Measurements from ENCODE around the gene NOTUM. TPM values are rescaled to one million over a fixed set of nuclear protein-coding genes. Genes with fewer than 3 reads are reported as not detected.

Gene NOTUM
- total RNA-seq, 1 experiment from 2014 or later, result 1.4 TPM

GRCh38 chr17:82000803-82001570, 40.0 kb upstream of the NOTUM start:
- no peak overlapping the region for H3K27ac ChIP-seq
- H3K36me3 ChIP-seq, result peaks cover 10% of the 10 kb centered on the region
- peaks cover 37% of the 10 kb centered on the region for H3K4me1 ChIP-seq (replicated peaks)
- no peak for DNase-seq (ENCODE audit: low read depth in 1 of 2, low spot score in 2 of 2)
- H3K4me3 ChIP-seq, result no peak overlapping the region
- no peaks in the 10 kb centered on the region for H3K9me3 ChIP-seq (replicated peaks)
- no peaks in the 10 kb centered on the region; the same call in 1 of the 2 replicates for H3K27me3 ChIP-seq (replicated peaks)

DNA sequence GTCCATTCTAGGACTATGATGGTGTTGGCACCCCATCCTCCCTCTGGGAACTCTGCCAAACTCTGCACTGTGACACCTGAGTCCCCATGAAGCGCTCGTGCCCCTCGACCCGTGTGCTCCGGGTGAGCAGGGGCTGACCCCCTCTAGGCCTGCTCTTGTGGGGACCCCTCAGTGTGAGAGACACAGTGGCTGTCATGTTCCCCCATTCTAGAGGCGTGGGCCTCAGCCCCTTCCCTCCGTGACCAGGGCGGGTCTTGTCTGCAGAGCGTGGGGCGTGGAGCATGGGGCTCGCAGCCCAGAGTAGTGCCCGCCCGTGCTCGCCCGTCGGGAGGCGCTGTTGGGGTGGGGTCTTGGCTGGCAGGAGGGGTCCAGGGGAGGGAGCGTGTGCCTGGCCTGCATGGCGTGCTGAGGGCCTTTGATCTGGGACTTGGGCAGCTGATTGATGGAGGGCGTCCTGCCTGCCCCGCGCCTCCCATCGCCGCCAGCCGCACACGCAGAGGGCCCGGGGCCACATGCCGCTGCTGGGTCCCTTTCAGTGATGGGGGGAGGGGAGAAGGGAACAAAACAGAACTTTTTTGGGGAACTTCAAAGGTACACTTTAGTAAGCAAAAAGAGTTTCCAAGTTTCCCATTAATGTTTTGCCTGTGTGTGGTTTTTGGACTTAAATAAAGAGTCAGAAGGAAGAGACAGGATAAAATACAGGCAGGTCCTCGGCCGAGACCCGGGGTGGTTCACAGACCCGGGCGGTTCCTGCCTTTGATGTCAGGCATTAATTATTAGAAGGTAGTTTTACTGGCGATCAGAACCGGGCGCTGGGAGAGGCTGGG, 39.2 kb upstream of the NOTUM start:
- DNase-seq (ENCODE audit: low read depth in 1 of 2, low spot score in 2 of 2), result no peak
- no peak overlapping the region for H3K27ac ChIP-seq
- peaks cover 17% of the 10 kb centered on the region for H3K36me3 ChIP-seq
- H3K27me3 ChIP-seq (replicated peaks), result no peaks in the 10 kb centered on the region; the same call in 1 of the 2 replicates
- no peak overlapping the region for H3K4me3 ChIP-seq
- H3K9me3 ChIP-seq (replicated peaks), result no peaks in the 10 kb centered on the region
- H3K4me1 ChIP-seq (replicated peaks), result peaks cover 34% of the 10 kb centered on the region

DNA sequence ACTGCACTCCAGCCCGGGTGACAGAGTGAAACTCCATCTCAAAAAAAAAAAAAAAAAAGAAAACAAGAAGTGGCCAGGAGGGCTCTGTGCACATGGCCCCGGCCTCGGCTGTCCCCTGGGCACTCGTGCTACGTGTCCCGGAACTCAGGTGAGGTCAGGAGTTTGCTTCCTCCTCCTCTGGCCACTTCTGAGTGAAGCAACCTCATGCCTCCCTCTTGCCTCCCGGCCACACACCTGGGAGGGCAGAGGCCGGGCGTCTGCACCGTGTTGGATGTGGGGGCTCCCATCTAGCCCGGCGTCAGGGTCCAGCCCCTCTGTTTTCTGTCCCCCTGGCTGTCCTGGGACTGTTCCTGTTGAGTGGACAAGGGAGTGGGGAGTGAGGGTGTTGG, 38.6 kb upstream of the NOTUM start:
- no peak overlapping the region for H3K27ac ChIP-seq
- no peaks in the 10 kb centered on the region for H3K9me3 ChIP-seq (replicated peaks)
- peaks cover 34% of the 10 kb centered on the region for H3K4me1 ChIP-seq (replicated peaks)
- DNase-seq (ENCODE audit: low read depth in 1 of 2, low spot score in 2 of 2), result no peak
- H3K4me3 ChIP-seq, result no peak overlapping the region
- no peaks in the 10 kb centered on the region; the same call in 1 of the 2 replicates for H3K27me3 ChIP-seq (replicated peaks)
- H3K36me3 ChIP-seq, result peaks cover 17% of the 10 kb centered on the region

DNA sequence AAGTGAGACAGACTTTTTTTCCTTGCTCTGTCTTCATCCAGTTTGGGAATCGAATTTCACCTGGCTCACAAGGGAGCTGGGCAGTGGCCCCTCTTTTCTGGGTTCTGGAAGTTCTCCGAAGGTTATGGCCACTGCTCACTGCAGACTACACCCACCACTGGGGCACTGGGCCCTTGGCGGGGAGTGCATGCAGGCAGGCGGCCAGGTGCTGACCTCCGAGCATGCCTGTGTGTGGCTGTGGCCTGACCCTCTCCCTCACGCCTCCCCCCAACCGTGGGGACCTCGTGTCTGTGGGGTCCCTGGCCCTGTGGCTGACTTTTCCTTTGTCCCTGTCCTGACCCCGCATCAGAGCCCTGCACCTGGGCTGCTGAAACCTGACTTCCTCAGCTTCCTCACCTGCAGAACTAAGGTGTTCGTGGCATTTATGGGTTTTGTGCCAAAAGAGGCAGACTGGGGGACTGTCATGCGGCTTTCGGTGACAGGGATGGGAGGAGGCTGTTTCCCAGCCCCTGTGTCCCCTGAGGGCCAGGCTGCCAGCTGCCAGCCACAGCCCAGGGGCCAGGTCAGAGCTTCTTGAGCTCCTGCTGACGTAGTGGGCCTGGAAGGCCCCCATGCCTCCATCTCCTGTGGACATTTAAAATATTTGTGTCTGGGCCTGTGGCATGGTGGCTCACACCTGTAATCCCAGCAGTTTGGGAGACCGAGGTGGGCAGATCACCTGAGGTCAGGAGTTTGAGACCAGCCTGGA, 37.9 kb upstream of the NOTUM start:
- no peak for DNase-seq (ENCODE audit: low read depth in 1 of 2, low spot score in 2 of 2)
- H3K4me3 ChIP-seq, result no peak overlapping the region
- H3K27me3 ChIP-seq (replicated peaks), result no peaks in the 10 kb centered on the region; the same call in 1 of the 2 replicates
- no peaks in the 10 kb centered on the region for H3K9me3 ChIP-seq (replicated peaks)
- H3K4me1 ChIP-seq (replicated peaks), result peaks cover 32% of the 10 kb centered on the region
- no peak overlapping the region for H3K27ac ChIP-seq
- H3K36me3 ChIP-seq, result peaks cover 17% of the 10 kb centered on the region

GRCh38 chr17:81998212-81998611, 37.2 kb upstream of the NOTUM start:
- DNase-seq (ENCODE audit: low read depth in 1 of 2, low spot score in 2 of 2), result no peak
- Histone ChIP-seq H3K4me3 (no peak overlapping the region), H3K27me3 (replicated peaks) (no peaks in the 10 kb centered on the region; the same call in 1 of the 2 replicates), H3K4me1 (replicated peaks) (peaks cover 27% of the 10 kb centered on the region), H3K9me3 (replicated peaks) (no peaks in the 10 kb centered on the region), H3K27ac (no peak overlapping the region), H3K36me3 (peaks cover 23% of the 10 kb centered on the region)

DNA sequence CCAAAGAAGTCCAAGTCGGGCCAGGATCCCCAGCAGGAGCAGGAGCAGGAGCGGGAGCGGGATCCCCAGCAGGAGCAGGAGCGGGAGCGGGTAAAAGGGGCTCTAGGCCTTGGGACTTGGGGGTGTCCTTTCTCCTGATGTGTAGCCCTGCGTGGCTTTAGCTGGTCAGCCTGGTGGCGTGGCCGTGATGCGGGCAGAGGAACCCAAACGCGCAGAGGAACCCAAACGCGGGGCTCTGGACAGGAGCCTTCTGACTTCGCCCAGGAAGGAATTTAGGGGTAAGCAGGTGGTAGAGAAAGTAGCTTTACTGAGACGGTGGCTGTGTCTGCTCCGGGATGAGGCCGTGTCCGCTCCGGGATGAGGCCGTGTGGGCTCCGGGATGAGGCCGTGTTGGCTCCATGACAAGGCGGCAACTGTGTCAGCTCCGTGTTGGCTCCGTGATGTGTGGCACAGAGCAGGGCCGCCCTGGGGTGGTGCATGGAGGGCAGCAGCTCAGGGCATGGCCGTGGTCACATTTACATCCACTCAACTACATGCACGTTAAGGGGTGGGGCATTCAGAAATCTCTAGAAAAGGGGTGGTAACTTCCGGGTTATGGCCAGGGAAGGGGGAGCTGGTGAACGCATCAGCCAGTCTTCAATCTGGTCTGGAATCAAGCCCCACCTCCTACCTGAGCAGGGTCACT, 35.9 kb upstream of the NOTUM start:
- no peaks in the 10 kb centered on the region; the same call in 1 of the 2 replicates for H3K27me3 ChIP-seq (replicated peaks)
- H3K27ac ChIP-seq, result no peak overlapping the region
- H3K4me1 ChIP-seq (replicated peaks), result peaks cover 17% of the 10 kb centered on the region
- no peak overlapping the region for H3K4me3 ChIP-seq
- no peak for DNase-seq (ENCODE audit: low read depth in 1 of 2, low spot score in 2 of 2)
- no peaks in the 10 kb centered on the region for H3K9me3 ChIP-seq (replicated peaks)
- peaks cover 23% of the 10 kb centered on the region for H3K36me3 ChIP-seq

DNA sequence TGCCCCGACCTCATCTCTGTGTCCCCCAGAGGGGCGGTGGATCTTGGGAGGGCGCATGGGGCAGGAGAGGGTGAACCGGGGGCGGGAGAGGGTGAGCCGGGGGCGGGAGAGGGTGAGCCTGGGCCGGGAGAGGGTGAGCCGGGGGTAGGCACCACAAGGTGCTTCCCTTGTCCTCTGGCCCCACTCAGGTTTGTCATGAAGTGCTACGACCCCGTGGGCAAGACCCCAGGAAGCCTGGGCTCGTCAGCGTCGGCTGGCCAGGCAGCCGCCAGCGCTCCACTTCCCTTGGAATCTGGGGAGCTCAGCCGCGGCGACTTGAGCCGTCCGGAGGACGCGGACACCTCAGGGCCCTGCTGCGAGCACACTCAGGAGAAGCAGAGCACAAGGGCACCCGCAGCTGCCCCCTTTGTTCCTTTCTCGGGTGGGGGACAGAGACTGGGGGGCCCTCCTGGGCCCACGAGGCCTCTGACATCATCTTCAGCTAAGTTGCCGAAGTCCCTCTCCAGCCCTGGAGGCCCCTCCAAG, 35.3 kb upstream of the NOTUM start:
- DNase-seq (ENCODE audit: low read depth in 1 of 2, low spot score in 2 of 2), result no peak
- Histone ChIP-seq H3K4me3 (no peak overlapping the region), H3K27me3 (replicated peaks) (no peaks in the 10 kb centered on the region; the same call in 1 of the 2 replicates), H3K9me3 (replicated peaks) (no peaks in the 10 kb centered on the region), H3K27ac (no peak overlapping the region), H3K4me1 (replicated peaks) (peaks cover 17% of the 10 kb centered on the region), H3K36me3 (peaks cover 29% of the 10 kb centered on the region)

GRCh38 chr17:81995463-81996231, 34.7 kb upstream of the NOTUM start:
- no peak for DNase-seq (ENCODE audit: low read depth in 1 of 2, low spot score in 2 of 2)
- no peaks in the 10 kb centered on the region; the same call in 1 of the 2 replicates for H3K27me3 ChIP-seq (replicated peaks)
- H3K4me1 ChIP-seq (replicated peaks), result peaks cover 17% of the 10 kb centered on the region
- no peak overlapping the region for H3K4me3 ChIP-seq
- peaks cover 35% of the 10 kb centered on the region for H3K36me3 ChIP-seq
- peaks cover 4% of the 10 kb centered on the region; the same call in 1 of the 2 replicates for H3K9me3 ChIP-seq (replicated peaks)
- H3K27ac ChIP-seq, result no peak overlapping the region

DNA sequence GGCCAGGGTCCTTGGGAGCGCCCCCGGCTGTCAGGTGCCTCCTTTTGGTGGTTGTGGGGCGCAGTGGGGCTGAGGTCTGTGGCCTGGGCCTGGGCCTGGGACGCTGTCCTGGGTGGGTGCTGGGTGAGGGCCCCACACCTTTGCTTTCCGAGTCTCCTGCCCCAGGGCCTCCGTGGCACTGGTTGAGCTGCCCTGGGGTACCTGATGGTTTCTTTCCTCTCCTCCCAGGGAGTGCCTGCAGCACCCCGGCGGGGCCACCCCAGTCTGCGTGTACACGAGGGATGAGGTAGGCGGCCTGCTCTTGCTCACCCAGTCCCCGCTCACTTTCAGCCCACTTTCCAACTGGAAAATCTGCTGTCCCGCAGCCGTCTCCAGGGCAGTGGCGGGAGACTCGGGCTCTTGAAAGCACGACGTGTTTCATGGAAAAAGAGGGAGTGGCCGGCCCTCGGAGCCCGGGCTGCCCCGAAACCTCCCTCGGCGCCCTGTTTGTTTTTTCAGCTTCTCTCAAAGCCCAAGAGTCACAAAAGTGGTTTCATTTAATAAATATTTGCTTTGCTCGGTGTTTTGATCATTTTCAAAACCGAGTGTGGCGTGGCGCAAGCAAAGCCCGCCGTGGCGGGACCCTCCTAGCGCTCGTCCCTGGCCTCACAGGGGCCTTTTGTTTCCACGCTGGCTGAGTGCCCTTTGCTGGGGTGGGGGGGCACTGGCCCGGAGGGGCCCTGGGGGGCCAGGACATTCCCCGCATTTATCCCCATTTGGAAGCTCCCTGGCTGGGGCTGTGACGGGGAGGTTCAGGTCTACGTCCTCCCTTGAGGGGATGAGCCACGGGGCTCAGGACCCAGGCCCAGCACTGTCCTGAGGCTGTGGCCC, 33.8 kb upstream of the NOTUM start:
- Histone ChIP-seq H3K4me3 (no peak overlapping the region), H3K36me3 (peaks cover 41% of the 10 kb centered on the region), H3K27ac (no peak overlapping the region), H3K9me3 (replicated peaks) (peaks cover 5% of the 10 kb centered on the region; the same call in 1 of the 2 replicates), H3K4me1 (replicated peaks) (peaks cover 17% of the 10 kb centered on the region), H3K27me3 (replicated peaks) (no peaks in the 10 kb centered on the region; the same call in 1 of the 2 replicates)
- peak; percentile 79 to 89 for DNase-seq (ENCODE audit: low read depth in 1 of 2, low spot score in 2 of 2)

DNA sequence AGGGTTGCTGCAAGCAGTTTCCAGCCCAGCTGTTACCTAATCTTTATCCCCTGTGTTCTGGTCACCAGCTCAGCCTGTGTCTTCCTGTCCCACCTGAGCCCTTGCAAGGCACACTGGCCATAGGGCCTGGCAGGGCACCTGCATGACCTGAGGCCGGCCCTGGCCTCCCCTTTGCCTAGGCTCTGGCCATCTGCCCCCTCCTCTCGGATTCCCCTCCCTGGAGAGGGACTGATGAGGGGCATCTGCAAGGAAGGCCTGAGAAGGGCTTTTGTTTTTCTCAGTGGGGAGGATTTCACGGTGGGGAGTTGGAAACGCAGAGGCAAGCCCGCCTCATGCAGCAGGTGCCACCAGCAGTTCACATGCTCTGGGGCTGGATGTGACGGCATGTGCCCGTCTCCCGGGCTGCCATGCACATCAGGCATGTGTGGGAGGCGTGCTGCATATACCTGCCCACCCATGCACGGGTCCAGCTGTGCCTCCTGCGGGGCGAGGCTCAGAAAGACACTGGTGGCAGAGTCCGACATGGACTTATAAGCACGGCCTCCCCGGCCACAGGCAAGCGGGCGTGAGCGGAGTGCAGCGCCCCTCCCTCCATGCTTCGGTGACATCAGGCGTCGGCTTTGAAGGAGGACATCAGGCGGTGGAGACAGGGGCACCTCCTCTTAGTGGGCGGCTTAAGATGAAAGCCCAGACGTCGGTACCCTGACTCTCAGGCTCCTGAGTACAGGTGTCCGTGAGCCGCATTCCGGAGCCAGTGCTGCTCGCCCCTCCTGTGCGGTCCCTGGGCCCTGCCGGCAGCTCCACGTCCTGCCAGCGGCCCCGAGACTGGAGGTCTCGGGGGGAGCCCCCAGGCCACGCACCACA, 33.0 kb upstream of the NOTUM start:
- DNase-seq (ENCODE audit: low read depth in 1 of 2, low spot score in 2 of 2), result no peak
- H3K4me3 ChIP-seq, result no peak overlapping the region
- peaks cover 47% of the 10 kb centered on the region for H3K36me3 ChIP-seq
- H3K27ac ChIP-seq, result no peak overlapping the region
- H3K4me1 ChIP-seq (replicated peaks), result peaks cover 17% of the 10 kb centered on the region
- H3K9me3 ChIP-seq (replicated peaks), result peaks cover 5% of the 10 kb centered on the region; the same call in 1 of the 2 replicates
- H3K27me3 ChIP-seq (replicated peaks), result no peaks in the 10 kb centered on the region; the same call in 1 of the 2 replicates
